Stomach (tissue), 9 donors: ENCODE data around the gene BIVM. TPM values are rescaled to one million over a fixed set of nuclear protein-coding genes. Genes with fewer than 3 reads are reported as not detected.

ENCODE experiments used
- DNase-seq, 2 donors: peaks; one replicate each; pipeline versions ENCODE4 v3.0.0 to v3.0.0-alpha.2; 2013 to 2019
- H3K27ac ChIP-seq, 5 donors: fragments of 200-600 bp in 4 of 5; sonication (generic) in 4 of 5; one replicate each; pipeline ENCODE4 v1.5.1; 2013 to 2019; ENCODE audit warnings: mild to moderate bottlenecking in 1 of 5, moderate library complexity in 1 of 5
- H3K27me3 ChIP-seq, 3 donors: fragments of 200-600 bp; sonication (generic); one replicate each; pipeline ENCODE4 v1.5.1; 2017 to 2019; ENCODE audit warnings: mixed run types in 1 of 3
- H3K36me3 ChIP-seq, 4 donors: fragments of 200-600 bp; sonication (generic); 1 replicate in 3 of 4; 2 replicates in 1 of 4; pipeline ENCODE4 v1.5.1; 2016 to 2019
- H3K4me1 ChIP-seq, 4 donors: fragments of 200-600 bp; sonication (generic); one replicate each; pipeline ENCODE4 v1.5.1; 2016 to 2019
- H3K4me3 ChIP-seq, 4 donors: fragments of 200-600 bp; sonication (generic) in 3 of 4; one replicate each; pipeline ENCODE4 v1.5.1; 2016 to 2019; ENCODE audit warnings: mild to moderate bottlenecking in 1 of 4
- H3K9me3 ChIP-seq, 4 donors: fragments of 200-600 bp; sonication (generic); one replicate each; pipeline ENCODE4 v1.5.1; 2016 to 2019
- EP300 ChIP-seq: sonication (generic); formaldehyde crosslinking; IDR thresholded peaks from one replicate; pipeline ENCODE4 v1.6.1; 2017; ENCODE audit warnings: antibody characterized with exemption
- POLR2A ChIP-seq, 4 donors: fragments of 450-650 bp; IDR thresholded peaks; one replicate each; pipeline ENCODE4 v1.6.1; 2016; ENCODE audit warnings: antibody characterized with exemption in 4 of 4, control low read depth in 2 of 4, mild to moderate bottlenecking in 1 of 4, moderate library complexity in 1 of 4
- POLR2AphosphoS5 ChIP-seq, 3 donors: sonication (generic); formaldehyde crosslinking; IDR thresholded peaks; one replicate each; pipeline ENCODE4 v1.6.1; 2016; ENCODE audit warnings: antibody characterized with exemption in 3 of 3
- WGBS, 5 donors: extraction: QIAGEN DNeasy Blood & Tissue Kit in 3 of 5; methylation state at CpG; one replicate each; pipeline versions ENCODE4 v1.1.5 to v1.1.7; 2013 to 2018; 5-methylcytosine and 5-hydroxymethylcytosine counted together
- intact Hi-C: fragments of 100-400 bp; cut with DNase I; formaldehyde crosslinking; loops from one replicate; pipeline ENCODE4 v1.15.1; 2023; ENCODE audit warnings: low total_unique reads
- polyA plus RNA-seq, 3 donors: library from polyadenylated mRNA; stranded (reverse); fragments of 200-250 nt; gene quantifications; one replicate each; pipeline ENCODE4 v1.2.3, GENCODE V29; 2013
- total RNA-seq, 5 donors: library from RNA; depleted of rRNA; stranded (reverse); fragments of >200 nt; gene quantifications; one replicate each; pipeline versions ENCODE4 v1.1.0 to v1.2.3, GENCODE V29; 2014 to 2016
- TF ChIP-seq, protein P1 (sequence below), 7 experiments: fragments of 450-650 bp in 4 of 7; fragments of 200-600 bp in 3 of 7; sonication (generic) in 3 of 7; IDR thresholded peaks; one replicate each; pipeline ENCODE4 v1.5.1; 2016 to 2019; ENCODE audit warnings: antibody characterized with exemption in 7 of 7, control low read depth in 2 of 7, mild to moderate bottlenecking in 1 of 7
- donor health status: healthy with polysubstance abuse.
- donor health status: Bipolar disorder and iron deficiency.
- donor health status: healthy.

The BIVM gene
- total and polyA plus RNA-seq, 8 donors, result 2.6 to 82.9 (median 14.4) TPM

DNA sequence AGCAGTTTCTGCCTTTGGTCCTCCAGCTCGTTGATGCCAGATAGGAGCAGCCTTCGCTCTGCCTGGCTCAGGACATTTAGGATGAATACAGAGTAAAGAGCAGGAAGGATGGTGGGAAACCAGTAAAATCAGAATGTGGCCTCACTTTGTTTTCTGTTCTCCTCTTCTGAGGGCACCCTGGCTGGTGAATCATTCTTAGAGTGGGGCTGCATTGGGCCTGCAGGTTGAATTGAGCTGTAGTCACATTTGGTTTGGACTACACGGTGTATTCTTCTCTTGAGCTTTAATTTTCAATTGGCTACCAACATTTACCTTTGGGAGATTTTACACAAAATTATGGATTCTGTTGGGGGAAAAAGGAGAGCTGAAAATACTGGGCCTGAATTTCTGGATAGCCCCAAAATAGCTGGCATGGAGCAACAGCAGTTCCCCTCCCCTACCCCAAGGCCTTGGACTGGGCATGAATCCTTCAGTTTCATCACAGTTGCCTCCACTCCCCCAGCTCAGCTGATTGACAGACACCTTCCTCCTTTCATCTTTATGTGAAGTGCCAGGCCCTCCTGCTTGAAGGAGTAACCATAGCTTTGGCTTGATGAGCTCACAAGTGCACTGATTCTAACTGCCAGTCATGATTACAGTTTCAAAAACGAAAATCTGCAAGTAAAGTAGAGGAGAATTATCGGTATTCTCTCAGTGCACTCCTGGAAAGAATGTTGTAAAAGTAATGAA, 71.2 kb downstream of the BIVM start:
- intact Hi-C loops, result no loop called here
- no peaks in the 10 kb centered on the region for H3K27me3 ChIP-seq
- TF ChIP-seq, protein P1, sequence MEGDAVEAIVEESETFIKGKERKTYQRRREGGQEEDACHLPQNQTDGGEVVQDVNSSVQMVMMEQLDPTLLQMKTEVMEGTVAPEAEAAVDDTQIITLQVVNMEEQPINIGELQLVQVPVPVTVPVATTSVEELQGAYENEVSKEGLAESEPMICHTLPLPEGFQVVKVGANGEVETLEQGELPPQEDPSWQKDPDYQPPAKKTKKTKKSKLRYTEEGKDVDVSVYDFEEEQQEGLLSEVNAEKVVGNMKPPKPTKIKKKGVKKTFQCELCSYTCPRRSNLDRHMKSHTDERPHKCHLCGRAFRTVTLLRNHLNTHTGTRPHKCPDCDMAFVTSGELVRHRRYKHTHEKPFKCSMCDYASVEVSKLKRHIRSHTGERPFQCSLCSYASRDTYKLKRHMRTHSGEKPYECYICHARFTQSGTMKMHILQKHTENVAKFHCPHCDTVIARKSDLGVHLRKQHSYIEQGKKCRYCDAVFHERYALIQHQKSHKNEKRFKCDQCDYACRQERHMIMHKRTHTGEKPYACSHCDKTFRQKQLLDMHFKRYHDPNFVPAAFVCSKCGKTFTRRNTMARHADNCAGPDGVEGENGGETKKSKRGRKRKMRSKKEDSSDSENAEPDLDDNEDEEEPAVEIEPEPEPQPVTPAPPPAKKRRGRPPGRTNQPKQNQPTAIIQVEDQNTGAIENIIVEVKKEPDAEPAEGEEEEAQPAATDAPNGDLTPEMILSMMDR (IDR thresholded peaks at IDR 0.05), result peak in 1 of 7 experiments; percentile 23
- no peak for TF ChIP-seq POLR2AphosphoS5 (IDR thresholded peaks at IDR 0.05)
- H3K4me1 ChIP-seq, result peaks cover 0 to 41% (median 22%) of the 10 kb centered on the region in 4 donors
- no peak for DNase-seq
- H3K36me3 ChIP-seq, result peaks cover 34 to 88% (median 78%) of the 10 kb centered on the region in 4 donors
- no peaks in the 10 kb centered on the region for H3K9me3 ChIP-seq
- no peak overlapping the region for H3K4me3 ChIP-seq
- WGBS, 5 donors, result 45 to 60% (median 51%) methylated on average over 5 of the region's 5 CpGs
- H3K27ac ChIP-seq, result no peak overlapping the region

- DNase-seq, result peak; percentile 56 to 85
- H3K4me1 ChIP-seq, result peaks cover 0 to 41% (median 22%) of the 10 kb centered on the region in 4 donors
- no peaks in the 10 kb centered on the region for H3K9me3 ChIP-seq
- peak overlapping the region in 4 of 5 donors; percentile 18 to 41 (median 29) for H3K27ac ChIP-seq
- intact Hi-C loops, result no loop called here
- no peak for TF ChIP-seq EP300
- TF ChIP-seq POLR2AphosphoS5 (IDR thresholded peaks at IDR 0.05), result no peak
- TF ChIP-seq, protein P1 (IDR thresholded peaks at IDR 0.05), result peak in 4 of 7 experiments; percentile 53 to 70 (median 66)
- TF ChIP-seq POLR2A (IDR thresholded peaks at IDR 0.05), result no peak
- no peak overlapping the region for H3K4me3 ChIP-seq
- no peaks in the 10 kb centered on the region for H3K27me3 ChIP-seq
- 48 to 56% (median 54%) methylated on average over 22 of the region's 22 CpGs for WGBS, 5 donors
- peaks cover 32 to 88% (median 78%) of the 10 kb centered on the region in 4 donors for H3K36me3 ChIP-seq
Measured at GRCh38 chr13:102870677-102871415, 71.9 kb downstream of the BIVM start.

DNA sequence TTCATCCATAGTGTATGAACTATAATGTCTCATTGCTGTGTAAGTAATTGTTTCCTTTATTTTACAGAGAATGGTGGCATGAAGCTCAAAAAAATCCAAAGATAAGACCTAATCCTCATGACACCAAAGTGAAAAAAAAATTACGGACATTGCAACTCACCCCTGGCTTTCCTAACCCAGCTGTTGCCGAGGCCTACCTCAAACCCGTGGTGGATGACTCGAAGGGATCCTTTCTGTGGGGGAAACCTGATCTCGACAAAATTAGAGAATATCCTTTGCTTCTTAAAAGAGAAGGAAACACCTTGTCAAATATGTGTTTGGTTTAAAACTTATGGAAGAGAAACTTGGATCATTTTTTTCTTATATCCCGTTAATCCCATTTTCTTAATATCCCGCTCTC, 73.2 kb downstream of the BIVM start:
- peaks cover 29 to 88% (median 77%) of the 10 kb centered on the region in 4 donors for H3K36me3 ChIP-seq
- 72 to 92% (median 89%) methylated on average over 7 of the region's 7 CpGs for WGBS, 5 donors

DNA sequence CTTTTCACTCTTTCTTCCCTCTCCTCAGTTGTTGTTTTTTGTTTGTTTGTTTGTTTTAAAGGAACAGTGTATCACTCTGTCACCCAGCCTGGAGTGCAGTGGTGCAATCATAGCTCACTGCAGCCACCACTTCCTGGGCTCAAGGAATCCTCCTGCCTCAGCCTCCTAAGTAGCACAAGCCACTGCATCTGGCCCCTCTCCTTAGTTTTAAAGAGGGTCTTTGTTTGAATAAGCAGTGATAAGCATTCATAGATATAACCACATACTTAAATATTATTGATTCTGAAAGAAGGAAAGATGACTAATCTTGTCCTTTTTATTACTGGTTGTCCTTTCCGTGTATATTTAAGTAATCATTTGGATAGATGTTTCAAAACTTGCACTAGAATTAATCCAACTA, 73.6 kb downstream of the BIVM start:
- H3K27me3 ChIP-seq, result no peaks in the 10 kb centered on the region
- H3K4me3 ChIP-seq, result no peak overlapping the region
- H3K4me1 ChIP-seq, result peaks cover 0 to 41% (median 22%) of the 10 kb centered on the region in 4 donors
- peaks cover 25 to 88% (median 77%) of the 10 kb centered on the region in 4 donors for H3K36me3 ChIP-seq
- H3K27ac ChIP-seq, result peak overlapping the region in 1 of 5 donors; percentile 53
- 38 to 54% (median 51%) methylated on average over 1 of the region's 1 CpG for WGBS, 5 donors
- TF ChIP-seq, protein P1 (IDR thresholded peaks at IDR 0.05), result no peak
- no peak for TF ChIP-seq EP300
- no peak for TF ChIP-seq POLR2A (IDR thresholded peaks at IDR 0.05)
- TF ChIP-seq POLR2AphosphoS5 (IDR thresholded peaks at IDR 0.05), result no peak
- intact Hi-C loops, result no loop called here
- H3K9me3 ChIP-seq, result no peaks in the 10 kb centered on the region
- DNase-seq, result no peak

More for the DNA sequence above, 73.2 kb downstream of the BIVM start:
- intact Hi-C loops, result no loop called here
- peak overlapping the region in 1 of 5 donors; percentile 53 for H3K27ac ChIP-seq
- H3K4me1 ChIP-seq, result peaks cover 0 to 41% (median 22%) of the 10 kb centered on the region in 4 donors
- H3K27me3 ChIP-seq, result no peaks in the 10 kb centered on the region
- no peak for DNase-seq
- no peak for TF ChIP-seq POLR2A (IDR thresholded peaks at IDR 0.05)
- no peak for TF ChIP-seq POLR2AphosphoS5 (IDR thresholded peaks at IDR 0.05)
- TF ChIP-seq, protein P1 (IDR thresholded peaks at IDR 0.05), result no peak
- no peak for TF ChIP-seq EP300
- no peak overlapping the region for H3K4me3 ChIP-seq
- H3K9me3 ChIP-seq, result no peaks in the 10 kb centered on the region
